Heart right ventricle (tissue), 16 donors: ENCODE results near the gene CSAD. TPM values are rescaled to one million over a fixed set of nuclear protein-coding genes. Genes with fewer than 3 reads are reported as not detected.

ENCODE experiments used
- ATAC-seq, 8 donors: fragments of 200-7000 bp; cut with Tn5 transposase; one replicate each; pipeline ENCODE4 v1.9.1; 2020; ENCODE audit warnings: mild to moderate bottlenecking in 8 of 8, moderate library complexity in 8 of 8, moderate number of reproducible peaks in 1 of 8
- DNase-seq, 2 donors: peaks; one replicate each; pipeline ENCODE4 v3.0.0-alpha.2; 2020
- H3K27ac ChIP-seq, 10 donors: fragments of 200-600 bp; sonication (generic) in 2 of 10; one replicate each; pipeline versions ENCODE4 v1.5.0 to v1.8.0; 2020 to 2022; ENCODE audit warnings: mild to moderate bottlenecking in 3 of 10
- H3K27me3 ChIP-seq, 7 donors: fragments of 200-600 bp; one replicate each; pipeline ENCODE4 v1.8.0; 2021 to 2022; ENCODE audit warnings: mild to moderate bottlenecking in 2 of 7
- H3K36me3 ChIP-seq, 9 donors: fragments of 200-600 bp; sonication (generic) in 1 of 9; one replicate each; pipeline versions ENCODE4 v1.5.0 to v1.8.0; 2020 to 2022; ENCODE audit warnings: mild to moderate bottlenecking in 2 of 9
- H3K4me1 ChIP-seq, 9 donors: fragments of 200-600 bp; sonication (generic) in 1 of 9; one replicate each; pipeline versions ENCODE4 v1.5.0 to v1.8.0; 2020 to 2022; ENCODE audit warnings: mild to moderate bottlenecking in 4 of 9
- H3K4me3 ChIP-seq, 10 donors: fragments of 200-600 bp; sonication (generic) in 2 of 10; one replicate each; pipeline versions ENCODE4 v1.5.0 to v1.8.0; 2020 to 2022; ENCODE audit warnings: mild to moderate bottlenecking in 7 of 10, moderate library complexity in 2 of 10
- H3K9me3 ChIP-seq, 11 donors: fragments of 200-600 bp in 10 of 11; sonication (generic) in 2 of 11; one replicate each; pipeline versions ENCODE4 v1.5.0 to v1.8.0; 2013 to 2022; ENCODE audit warnings: mild to moderate bottlenecking in 2 of 11, control low read depth in 1 of 11, moderate library complexity in 1 of 11
- CTCF ChIP-seq, 9 donors: fragments of 200-600 bp; sonication (generic) in 2 of 9; IDR thresholded peaks; one replicate each; pipeline versions ENCODE4 v1.5.0 to v1.8.0; 2021 to 2022; ENCODE audit warnings: antibody characterized with exemption in 9 of 9, mild to moderate bottlenecking in 5 of 9, moderate library complexity in 1 of 9
- WGBS, 2 donors: extraction: QIAGEN DNeasy Blood & Tissue Kit; methylation state at CpG; one replicate each; pipeline ENCODE4 v1.1.7; 2013; ENCODE audit warnings: inconsistent platforms in 1 of 2; 5-methylcytosine and 5-hydroxymethylcytosine counted together
- intact Hi-C, 10 donors: fragments of 100-400 bp; cut with DNase I; formaldehyde crosslinking; loops; one replicate each; pipeline versions ENCODE4 v1.11.1 to v1.14.2; 2022
- polyA plus RNA-seq, 2 donors: library from polyadenylated mRNA; stranded (reverse); fragments of 200-250 nt; gene quantifications; one replicate each; pipeline ENCODE4 v1.2.3, GENCODE V29; 2013
- total RNA-seq, 10 donors: library from RNA; stranded (reverse); fragmentation: NEBNext Ultra II Directional in 3 of 10; extraction: Animal tissue kit (Norgen Biotek cat#: 25700) in 3 of 10; gene quantifications; one replicate each; pipeline versions ENCODE4 v1.2.1 to v1.2.4, GENCODE V29; 2021 to 2023
- donor health status: Arrhythmogenic right ventricular cardiomyopathy.
- donor health status: ischemic (EF 13 %, LVEDD 7.1; RV severe dilation, severe dysfunction).
- donor health status: healthy with polysubstance abuse.
- donor health status: DM: no; HTN: yes; CAD: no.
- donor health status: DM: no; HTN: no; CAD: no.
- donor health status: ischemic (EF 25% LVEDD 6.9; RV normal size, moderate dysfunction).
- donor health status: ischemic (EF 25% LVEDD 5.7; RV mildly dilated, moderate dysfunction).
- donor health status: healthy.
- donor health status: DM: yes; HTN: yes; CAD: no.
- donor health status: Ischemic cardiomyopathy.
- donor health status: ischemic (EF 35%, LVEDD 5.7; RV mildly dilated, moderate dysfunction).
- donor health status: nonischemic (EF 11% LVEDD 7.7; RV severe dilation, severe dysfunction).
- donor health status: DM: yes; HTN: yes; CAD: no.
- donor health status: PGD.
- donor health status: ischemic (EF 29% LVEDD 5.4; RV normal size, mild dysfunction).
- donor health status: nonischemic (EF 23%, LVEDD 6.1; RV moderate dilation, normal function).

The CSAD gene
- total and polyA plus RNA-seq, 12 donors = 8.0 to 76.4 (median 9.5) TPM

- no peak for TF ChIP-seq CTCF (IDR thresholded peaks at IDR 0.05)
- Histone ChIP-seq H3K36me3 (no peaks in the 10 kb centered on the region), H3K4me3 (no peak overlapping the region), H3K27me3 (no peaks in the 10 kb centered on the region), H3K9me3 (no peaks in the 10 kb centered on the region), H3K27ac (no peak overlapping the region), H3K4me1 (peaks cover 0 to 6% (median 0%) of the 10 kb centered on the region in 9 donors)
- intact Hi-C loops = no loop called here
- DNase-seq = no peak
- peak in 2 of 8 donors; percentile 18 to 52 for ATAC-seq
- WGBS, 2 donors = 80 to 82% methylated on average over 10 of the region's 10 CpGs
Observed at GRCh38 chr12:53128780-53129569, 51.8 kb downstream of the CSAD start.

- Histone ChIP-seq H3K27me3 (no peaks in the 10 kb centered on the region), H3K4me1 (peaks cover 0 to 6% (median 0%) of the 10 kb centered on the region in 9 donors), H3K27ac (no peak overlapping the region), H3K9me3 (no peaks in the 10 kb centered on the region), H3K36me3 (no peaks in the 10 kb centered on the region), H3K4me3 (no peak overlapping the region)
- no peak for TF ChIP-seq CTCF (IDR thresholded peaks at IDR 0.05)
- ATAC-seq (no peak), DNase-seq (no peak)
- 82 to 89% methylated on average over 1 of the region's 1 CpG for WGBS, 2 donors
- intact Hi-C loops = no loop called here
Observed at GRCh38 chr12:53127169-53127568, 53.6 kb downstream of the CSAD start.

- Histone ChIP-seq H3K27ac (no peak overlapping the region), H3K27me3 (no peaks in the 10 kb centered on the region), H3K4me3 (no peak overlapping the region), H3K9me3 (no peaks in the 10 kb centered on the region), H3K36me3 (no peaks in the 10 kb centered on the region), H3K4me1 (no peaks in the 10 kb centered on the region)
- intact Hi-C loops = no loop called here
- no peak for TF ChIP-seq CTCF (IDR thresholded peaks at IDR 0.05)
- ATAC-seq (no peak), DNase-seq (no peak)
Observed at GRCh38 chr12:53124352-53124723, 56.4 kb downstream of the CSAD start.

- DNase-seq (no peak), ATAC-seq (peak in 2 of 8 donors; percentile 19 to 27)
- Histone ChIP-seq H3K27ac (no peak overlapping the region), H3K9me3 (no peaks in the 10 kb centered on the region), H3K27me3 (no peaks in the 10 kb centered on the region), H3K4me1 (no peaks in the 10 kb centered on the region), H3K36me3 (no peaks in the 10 kb centered on the region), H3K4me3 (no peak overlapping the region)
- intact Hi-C loops = no loop called here
- 92 to 94% methylated on average over 16 of the region's 16 CpGs for WGBS, 2 donors
- TF ChIP-seq CTCF (IDR thresholded peaks at IDR 0.05) = no peak
Observed at GRCh38 chr12:53123578-53124351, 57.0 kb downstream of the CSAD start.
